Muscle of back (tissue), 11 donors: ENCODE measurements around the gene CNOT11. TPM values are rescaled to one million over a fixed set of nuclear protein-coding genes. Genes with fewer than 3 reads are reported as not detected.
"Not testable (repeated sequence)": the region's sequence is repeated elsewhere in the genome, so short reads cannot be mapped to it uniquely, and the experiment has no call there.

Experiments
- DNase-seq, 3 donors: peaks; one replicate each; pipeline versions ENCODE4 v3.0.0 to v3.0.0-alpha.2; 2013
- polyA plus RNA-seq, 10 donors: library from polyadenylated mRNA; unstranded; fragments of 120-200 nt; gene quantifications; one replicate each; pipeline ENCODE4 v1.2.1, GENCODE V29; 2013; ENCODE audit not compliant: insufficient read length in 10 of 10

Gene CNOT11
- polyA plus RNA-seq, 10 donors: 27.8 to 42.0 (median 35.8) TPM

DNA sequence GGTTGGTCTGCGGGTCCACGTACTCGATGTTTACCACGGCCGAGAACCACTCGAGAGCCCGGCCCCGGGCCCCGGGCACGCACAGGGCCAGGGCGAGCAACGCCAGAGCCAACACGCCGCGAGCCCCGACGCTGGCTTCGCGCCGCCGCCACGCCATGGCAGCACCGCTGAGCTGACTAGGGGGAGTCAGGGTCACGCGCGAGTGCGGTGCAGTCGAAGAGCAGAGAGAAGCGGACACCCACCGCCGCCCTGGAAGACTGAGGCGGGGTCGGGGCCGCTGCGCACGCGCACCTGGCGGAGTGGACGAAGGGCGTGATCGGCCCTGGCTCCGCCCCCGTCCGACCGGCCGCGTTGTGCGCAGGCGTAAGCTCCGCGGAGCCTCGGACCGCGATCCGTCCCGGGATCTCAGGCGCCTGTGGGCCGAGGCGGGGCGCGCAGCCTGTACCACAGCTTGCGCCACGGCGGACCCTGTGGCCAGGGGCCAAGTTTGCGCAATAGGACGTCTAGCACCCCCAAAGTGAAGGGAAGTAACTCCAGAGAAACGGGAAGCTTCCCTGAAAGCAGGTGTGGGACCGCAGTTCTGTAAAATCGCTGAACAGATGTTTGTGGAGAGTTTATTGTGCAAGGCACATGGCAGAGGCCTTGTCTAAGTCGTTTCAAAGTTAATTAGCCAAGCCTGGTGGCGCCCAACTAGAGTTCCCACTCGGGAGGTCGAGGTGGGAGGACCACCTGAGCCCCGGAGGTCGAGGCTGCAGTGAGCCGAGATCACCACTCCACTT is 55.9 kb downstream of the CNOT11 start, which contains the start of gene RNF149:
Gene RNF149 (minus strand): TSS at position 270 of the 779 bp plus-strand sequence. CDS start 113 bp downstream, at position 157.
- DNase-seq: peak; percentile 90 to 97 (median 95)

DNA sequence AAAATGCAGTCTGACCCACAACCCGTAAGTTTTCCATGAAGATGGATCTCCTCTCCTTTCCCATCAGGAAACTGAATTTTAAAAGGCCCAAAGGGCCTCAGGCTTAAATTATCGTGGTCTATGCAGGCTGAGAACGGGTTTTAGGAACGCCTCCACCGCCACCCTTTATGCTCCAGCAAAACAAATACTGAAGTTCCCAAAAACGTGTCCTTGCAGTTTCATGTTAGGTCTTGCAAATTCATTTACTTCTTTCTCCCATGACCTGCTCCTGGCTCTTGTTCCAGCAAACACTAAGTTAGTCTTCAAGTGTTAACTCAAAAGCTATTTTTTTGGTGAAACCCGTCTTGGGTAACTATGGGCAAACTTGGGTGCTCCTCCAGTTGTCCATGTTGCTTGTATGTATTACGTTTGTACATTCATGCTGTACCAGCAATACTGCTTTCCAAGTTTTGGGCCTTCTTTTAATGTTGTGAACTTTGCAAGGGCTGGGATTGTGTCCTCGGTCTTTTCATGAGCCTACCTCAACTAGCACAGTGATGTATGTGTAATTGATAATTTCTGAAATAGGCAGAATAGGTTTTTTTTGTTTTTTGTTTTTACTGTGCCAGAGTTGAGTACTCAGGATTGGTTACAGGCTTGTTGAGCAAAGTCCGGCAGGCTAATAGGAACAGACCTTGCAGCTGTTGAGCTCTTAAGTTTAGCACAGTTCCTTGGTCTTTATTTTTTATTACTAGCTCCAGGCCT is 57.6 kb downstream of the CNOT11 start:
- DNase-seq: no peak

DNA sequence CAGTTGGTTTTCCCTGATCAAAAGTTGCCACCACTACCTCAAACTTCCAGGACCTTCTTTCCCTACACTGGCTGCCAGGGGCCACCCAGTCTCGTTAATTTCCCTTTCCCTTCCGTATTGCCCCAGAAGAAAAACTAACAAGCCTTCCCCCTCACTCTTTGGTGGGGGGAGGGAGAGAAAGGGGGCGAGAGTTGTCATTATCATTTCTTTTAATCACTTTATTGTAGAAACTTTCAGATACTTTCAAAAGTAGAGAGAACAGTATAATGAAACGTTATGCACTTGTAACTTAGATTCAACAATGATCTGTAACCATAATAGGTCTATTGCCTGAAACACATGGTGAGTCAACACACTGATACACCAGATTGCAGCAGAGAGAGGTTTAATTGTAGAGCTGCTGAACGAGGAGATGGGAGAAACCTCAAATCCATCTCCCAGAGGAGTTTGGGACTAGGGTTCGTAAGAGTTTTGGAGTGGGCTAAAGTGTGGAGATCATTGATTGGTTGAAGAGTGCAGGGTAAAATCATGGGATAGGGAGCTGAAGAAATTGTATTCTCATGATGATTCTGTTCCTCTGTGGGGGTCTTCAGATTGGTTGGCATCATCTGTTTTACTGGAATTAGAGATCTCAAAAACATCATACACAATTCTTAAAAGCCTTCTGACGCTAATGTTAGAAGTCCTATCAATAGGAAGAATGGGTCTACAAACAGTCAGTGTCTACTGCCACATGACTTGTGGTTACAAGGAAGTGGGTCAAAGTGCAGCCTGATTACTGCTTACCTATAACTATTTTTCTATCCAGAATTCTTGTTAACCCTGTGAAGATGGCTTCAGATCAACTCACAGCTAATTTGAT is 58.4 kb downstream of the CNOT11 start:
- DNase-seq: no peak

DNA sequence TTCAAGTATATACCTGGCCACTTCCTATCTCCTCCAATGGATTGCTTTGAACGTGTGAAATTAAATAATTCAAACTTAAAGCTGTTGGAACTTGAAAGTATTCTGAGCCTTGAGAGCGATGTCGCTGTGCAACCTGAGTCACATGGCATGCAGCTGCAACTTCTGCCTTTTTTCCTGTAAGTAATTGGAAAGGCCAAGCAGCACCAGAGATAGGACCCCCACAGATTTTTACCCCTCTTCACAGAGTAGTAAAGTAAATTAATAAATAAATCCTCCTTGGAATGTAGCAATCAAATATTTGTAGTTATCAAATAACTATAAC is 59.0 kb downstream of the CNOT11 start:
- no peak for DNase-seq

DNA sequence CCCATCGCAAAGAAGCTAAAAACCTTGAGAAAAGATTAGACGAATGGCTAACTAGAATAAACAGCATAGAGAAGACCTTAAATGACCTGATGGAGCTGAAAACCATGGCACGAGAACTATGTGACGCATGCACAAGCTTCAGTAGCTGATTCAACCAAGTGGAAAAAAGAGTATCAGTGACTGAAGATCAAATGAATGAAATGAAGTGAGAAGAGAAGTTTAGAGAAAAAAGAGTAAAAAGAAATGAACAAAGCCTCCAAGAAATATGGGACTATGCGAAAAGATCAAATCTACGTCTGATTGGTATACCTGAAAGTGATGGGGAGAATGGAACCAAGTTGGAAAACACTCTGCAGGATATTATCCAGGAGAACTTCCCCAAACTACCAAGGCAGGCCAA is 63.9 kb downstream of the CNOT11 start:
- not testable (repeated sequence) for DNase-seq

Other genes with a start within 250 kb of the CNOT11 start
- gene TBC1D8, start 101.5 kb upstream of the CNOT11 start, polyA plus RNA-seq: 10 to 100 TPM; 15.0 to 27.4 (median 19.6) TPM
- 10 to 100 TPM; 24.0 to 48.1 (median 34.1) TPM for gene RNF149, start 55.8 kb downstream of the CNOT11 start, polyA plus RNA-seq
- 1 to 10 TPM; 2.3 to 8.1 (median 3.6) TPM for gene CREG2, start 134.6 kb downstream of the CNOT11 start, polyA plus RNA-seq
- gene RFX8, start 222.2 kb downstream of the CNOT11 start, polyA plus RNA-seq: 1 to 10 TPM; 2.4 to 3.9 (median 2.7) TPM